BLaER1 treated with 17β-estradiol and CSF1 and Interleukin-3, amounts not matched to agents 10 nM and 100 nM (cell line): ENCODE data around the gene AREG.

ENCODE experiments used
- H3K27ac ChIP-seq, 11 experiments: shearing (Covaris generic); formaldehyde crosslinking; 2 replicates each; pipeline ENCODE4 v1.8.1; 2022
- H3K27me3 ChIP-seq, 11 experiments: shearing (Covaris generic); formaldehyde crosslinking; 2 replicates each; pipeline ENCODE4 v1.8.1; 2022
- H3K36me3 ChIP-seq, 11 experiments: shearing (Covaris generic); formaldehyde crosslinking; 2 replicates each; pipeline ENCODE4 v1.8.1; 2022
- H3K4me1 ChIP-seq, 10 experiments: shearing (Covaris generic); formaldehyde crosslinking; 2 replicates each; pipeline ENCODE4 v1.8.1; 2022
- H3K4me2 ChIP-seq, 11 experiments: shearing (Covaris generic); formaldehyde crosslinking; 2 replicates each; pipeline ENCODE4 v1.8.1; 2022
- H3K4me3 ChIP-seq, 10 experiments: shearing (Covaris generic); formaldehyde crosslinking; 2 replicates each; pipeline ENCODE4 v1.8.1; 2022
- H3K9ac ChIP-seq, 11 experiments: shearing (Covaris generic); formaldehyde crosslinking; 2 replicates each; pipeline ENCODE4 v1.8.1; 2022
- H3K9me3 ChIP-seq, 11 experiments: shearing (Covaris generic); formaldehyde crosslinking; replicated peaks in 1 of 11; 2 replicates each; pipeline ENCODE4 v1.8.1; 2022
- H4K20me1 ChIP-seq, 11 experiments: shearing (Covaris generic); formaldehyde crosslinking; 2 replicates each; pipeline ENCODE4 v1.8.1; 2022
- Cebpa-rat ChIP-seq, 11 experiments: shearing (Covaris generic); IDR thresholded peaks; 2 replicates each; pipeline ENCODE4 v1.8.1; 2022

Gene AREG

GRCh38 chr4:74483226-74483911 is 38.4 kb downstream of the AREG start:
- H3K36me3 ChIP-seq: no peaks in the 10 kb centered on the region
- H3K4me3 ChIP-seq: no peak overlapping the region
- H3K4me1 ChIP-seq: no peaks in the 10 kb centered on the region
- H4K20me1 ChIP-seq: no peaks in the 10 kb centered on the region
- H3K9ac ChIP-seq: no peak overlapping the region
- no peaks in the 10 kb centered on the region for H3K9me3 ChIP-seq
- H3K27me3 ChIP-seq: no peaks in the 10 kb centered on the region
- H3K4me2 ChIP-seq: peak overlapping the region in 1 of 11 experiments; percentile 1; a peak in 1 of 22 replicates
- no peak for TF ChIP-seq Cebpa-rat (IDR thresholded peaks at IDR 0.05)
- no peak overlapping the region for H3K27ac ChIP-seq

DNA sequence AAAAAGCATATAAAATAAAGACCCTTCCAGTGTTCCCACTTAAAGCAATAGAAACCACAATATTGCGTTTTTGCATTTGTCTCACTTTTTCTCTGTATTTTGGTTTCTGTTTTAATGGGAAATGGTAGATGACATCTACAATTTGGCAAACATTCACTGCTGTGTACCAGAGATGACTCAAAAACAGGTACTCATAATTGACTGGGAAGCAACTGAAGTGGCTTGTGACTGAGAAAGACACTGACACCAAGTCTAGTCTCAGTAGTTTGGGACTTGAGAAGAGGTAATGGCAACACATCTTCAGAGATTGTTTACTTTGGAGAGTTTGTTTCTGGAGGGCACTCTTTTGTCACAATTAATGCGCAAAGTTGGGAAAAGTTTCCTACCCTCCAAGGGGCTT is 42.0 kb downstream of the AREG start:
- no peaks in the 10 kb centered on the region for H3K4me1 ChIP-seq
- no peak overlapping the region for H3K27ac ChIP-seq
- H3K4me2 ChIP-seq: no peak overlapping the region
- no peaks in the 10 kb centered on the region for H3K36me3 ChIP-seq
- H3K9me3 ChIP-seq: no peaks in the 10 kb centered on the region
- TF ChIP-seq Cebpa-rat (IDR thresholded peaks at IDR 0.05): no peak
- no peaks in the 10 kb centered on the region for H4K20me1 ChIP-seq
- no peak overlapping the region for H3K9ac ChIP-seq
- H3K27me3 ChIP-seq: no peaks in the 10 kb centered on the region
- H3K4me3 ChIP-seq: no peak overlapping the region

DNA sequence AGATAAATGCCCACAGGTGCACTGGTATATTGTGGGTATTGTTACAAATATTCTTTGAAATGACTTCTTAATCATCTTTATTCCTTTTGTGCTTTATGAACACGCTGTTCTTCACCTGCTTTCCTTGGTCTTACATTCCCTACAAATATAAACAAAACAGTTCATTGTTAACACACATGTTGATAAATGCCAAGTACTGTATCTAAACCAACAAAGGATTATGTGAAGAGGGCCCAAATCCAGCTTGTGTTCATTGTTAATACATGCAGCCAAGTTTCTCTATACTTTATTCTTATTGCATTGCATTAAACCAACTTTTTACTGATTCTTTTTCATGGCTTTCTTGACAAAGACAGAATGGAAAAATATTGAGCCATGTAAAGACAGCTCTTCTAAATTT is 42.8 kb downstream of the AREG start:
- TF ChIP-seq Cebpa-rat (IDR thresholded peaks at IDR 0.05): no peak
- H3K9ac ChIP-seq: no peak overlapping the region
- H3K4me3 ChIP-seq: no peak overlapping the region
- H3K9me3 ChIP-seq: no peaks in the 10 kb centered on the region
- H3K36me3 ChIP-seq: no peaks in the 10 kb centered on the region
- H3K27me3 ChIP-seq: no peaks in the 10 kb centered on the region
- no peak overlapping the region for H3K4me2 ChIP-seq
- no peaks in the 10 kb centered on the region for H4K20me1 ChIP-seq
- no peak overlapping the region for H3K27ac ChIP-seq
- H3K4me1 ChIP-seq: no peaks in the 10 kb centered on the region

GRCh38 chr4:74490736-74491135 is 45.8 kb downstream of the AREG start:
- Histone ChIP-seq H3K36me3 (no peaks in the 10 kb centered on the region), H3K4me2 (no peak overlapping the region), H3K27me3 (no peaks in the 10 kb centered on the region)

DNA sequence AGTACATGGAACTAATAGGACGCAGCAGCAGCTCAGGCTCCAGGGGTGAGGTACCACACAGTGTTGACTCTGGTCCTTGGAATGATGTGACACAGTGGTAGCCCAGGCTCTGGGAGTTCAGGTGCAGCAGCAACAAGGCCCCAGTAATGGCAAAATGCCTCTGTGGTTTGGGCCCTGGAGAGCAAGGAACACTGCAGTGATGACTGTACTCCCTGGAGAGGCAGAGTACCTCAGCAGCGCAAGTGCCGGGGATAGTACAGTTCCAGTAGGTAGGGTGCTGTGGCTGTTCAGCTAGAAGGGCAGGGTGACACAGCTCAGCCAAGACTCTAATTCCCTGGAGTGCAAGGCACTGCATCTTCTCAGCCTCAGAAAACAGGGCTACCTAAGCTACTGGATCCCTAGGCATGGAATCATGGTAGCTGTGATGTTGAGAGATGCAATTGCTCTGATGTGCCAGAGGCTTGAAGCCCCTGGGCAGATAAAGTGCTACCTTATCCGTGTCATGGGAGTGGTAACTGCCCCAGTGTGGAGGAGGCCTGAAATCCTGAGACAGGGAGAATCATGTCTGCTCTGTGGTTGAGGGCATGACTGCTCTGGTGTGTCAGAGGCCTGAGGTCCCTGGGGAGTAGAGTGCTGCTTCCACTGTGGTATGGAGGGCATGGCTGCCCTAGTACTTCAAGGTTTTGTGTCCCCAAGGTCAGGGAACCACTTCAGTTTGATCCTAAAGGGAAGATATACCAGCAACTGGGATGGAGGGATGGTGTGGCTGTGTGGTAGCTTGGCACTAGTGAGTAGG is 55.2 kb downstream of the AREG start:
- 0 out of 22 replicates have a peak overlapping the region, but pooled peaks of 2 of the 11 experiments have one; percentile 2 to 23 for H3K27ac ChIP-seq

More at GRCh38 chr4:74490736-74491135, 45.8 kb downstream of the AREG start:
- no peaks in the 10 kb centered on the region for H4K20me1 ChIP-seq
- no peaks in the 10 kb centered on the region for H3K4me1 ChIP-seq
- H3K9ac ChIP-seq: no peak overlapping the region
- H3K9me3 ChIP-seq: no peaks in the 10 kb centered on the region
- no peak for TF ChIP-seq Cebpa-rat (IDR thresholded peaks at IDR 0.05)
- no peak overlapping the region for H3K4me3 ChIP-seq
- H3K27ac ChIP-seq: no peak overlapping the region

GRCh38 chr4:74501579-74501978 is 56.6 kb downstream of the AREG start:
- Histone ChIP-seq H3K4me3 (no peak overlapping the region), H3K36me3 (no peaks in the 10 kb centered on the region), H3K27me3 (no peaks in the 10 kb centered on the region), H3K4me1 (peaks cover 8 to 30% (median 26%) of the 10 kb centered on the region in 10 experiments; a peak in 19 of 20 replicates), H3K9ac (no peak overlapping the region), H3K27ac (no peak overlapping the region), H3K9me3 (peaks cover 0 to 10% (median 0%) of the 10 kb centered on the region in 11 experiments; a peak in 9 of 22 replicates), H3K4me2 (no peak overlapping the region), H4K20me1 (peaks cover 0 to 6% (median 0%) of the 10 kb centered on the region in 11 experiments; a peak in 2 of 22 replicates)
- no peak for TF ChIP-seq Cebpa-rat (IDR thresholded peaks at IDR 0.05)

More for the DNA sequence above, 55.2 kb downstream of the AREG start:
- H3K9ac ChIP-seq: no peak overlapping the region
- TF ChIP-seq Cebpa-rat (IDR thresholded peaks at IDR 0.05): no peak
- peaks cover 8 to 23% (median 21%) of the 10 kb centered on the region in 10 experiments; a peak in 19 of 20 replicates for H3K4me1 ChIP-seq
- H3K4me3 ChIP-seq: no peak overlapping the region
- peaks cover 0 to 3% (median 0%) of the 10 kb centered on the region in 11 experiments; a peak in 7 of 22 replicates for H3K9me3 ChIP-seq
- peak overlapping the region; percentile 16 to 80 (median 72) for H3K4me2 ChIP-seq
- no peaks in the 10 kb centered on the region for H3K27me3 ChIP-seq
- H4K20me1 ChIP-seq: peaks cover 0 to 6% (median 0%) of the 10 kb centered on the region in 11 experiments; a peak in 2 of 22 replicates
- no peaks in the 10 kb centered on the region for H3K36me3 ChIP-seq

GRCh38 chr4:74503580-74503979 is 58.6 kb downstream of the AREG start:
- Histone ChIP-seq H4K20me1 (peaks cover 0 to 6% (median 0%) of the 10 kb centered on the region in 11 experiments; a peak in 2 of 22 replicates), H3K9me3 (peaks cover 0 to 26% (median 7%) of the 10 kb centered on the region in 11 experiments; a peak in 10 of 22 replicates), H3K4me1 (peaks cover 8 to 30% (median 26%) of the 10 kb centered on the region in 10 experiments; a peak in 19 of 20 replicates), H3K27me3 (no peaks in the 10 kb centered on the region), H3K27ac (no peak overlapping the region), H3K9ac (no peak overlapping the region), H3K4me3 (no peak overlapping the region), H3K4me2 (peak overlapping the region in 2 of 11 experiments; percentile 1 to 15; a peak in 1 of 22 replicates), H3K36me3 (no peaks in the 10 kb centered on the region)
- TF ChIP-seq Cebpa-rat (IDR thresholded peaks at IDR 0.05): no peak

GRCh38 chr4:74504212-74504611 is 59.3 kb downstream of the AREG start:
- Histone ChIP-seq H4K20me1 (peaks cover 0 to 6% (median 0%) of the 10 kb centered on the region in 11 experiments; a peak in 2 of 22 replicates), H3K4me1 (peaks cover 8 to 29% (median 25%) of the 10 kb centered on the region in 10 experiments; a peak in 19 of 20 replicates), H3K27me3 (no peaks in the 10 kb centered on the region), H3K9ac (no peak overlapping the region), H3K27ac (no peak overlapping the region), H3K4me2 (no peak overlapping the region), H3K9me3 (peaks cover 0 to 26% (median 7%) of the 10 kb centered on the region in 11 experiments; a peak in 10 of 22 replicates), H3K36me3 (no peaks in the 10 kb centered on the region), H3K4me3 (no peak overlapping the region)
- TF ChIP-seq Cebpa-rat (IDR thresholded peaks at IDR 0.05): no peak
